Measurements from ENCODE around the gene FAM162A.

Gene FAM162A

DNA sequence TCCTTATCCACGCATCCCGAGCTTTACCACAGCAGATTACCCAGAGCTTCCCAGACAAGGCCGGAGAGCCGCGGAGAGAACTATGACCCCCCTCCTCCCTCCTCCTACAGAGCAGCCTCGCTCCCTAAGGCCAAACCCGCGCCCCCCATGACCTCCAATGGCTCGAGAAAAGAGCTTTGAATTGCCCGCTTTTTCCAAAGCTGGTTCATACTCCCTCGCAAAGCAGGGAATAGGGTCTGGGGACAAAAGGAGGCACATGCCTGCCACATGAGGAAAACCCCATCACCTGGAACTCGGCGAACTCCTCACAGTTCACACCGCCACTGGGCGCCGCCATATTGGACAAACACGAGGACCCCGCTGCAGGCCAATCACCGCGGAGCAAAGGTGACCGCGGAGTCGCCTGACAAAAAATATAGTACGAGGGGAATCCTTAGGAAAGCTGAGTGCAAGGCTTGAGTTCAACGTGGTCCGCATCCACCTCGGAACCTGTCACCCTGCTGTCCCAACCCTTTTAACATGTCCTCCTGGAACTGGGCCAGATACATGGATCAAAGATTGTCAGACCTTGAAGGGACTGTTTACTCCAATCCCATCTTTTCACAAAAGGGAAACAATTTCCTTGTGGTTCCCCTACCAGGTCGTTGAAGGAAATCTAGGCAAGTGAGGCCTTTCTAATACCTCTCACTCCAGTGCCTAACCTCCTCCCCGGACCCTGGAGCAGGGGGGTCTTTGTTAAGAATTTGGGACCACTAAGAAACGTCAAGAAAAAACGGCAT lies 905 bp upstream of the FAM162A start, which contains the start of gene MIX23 (continued):
- TF ChIP-seq, protein P1, sequence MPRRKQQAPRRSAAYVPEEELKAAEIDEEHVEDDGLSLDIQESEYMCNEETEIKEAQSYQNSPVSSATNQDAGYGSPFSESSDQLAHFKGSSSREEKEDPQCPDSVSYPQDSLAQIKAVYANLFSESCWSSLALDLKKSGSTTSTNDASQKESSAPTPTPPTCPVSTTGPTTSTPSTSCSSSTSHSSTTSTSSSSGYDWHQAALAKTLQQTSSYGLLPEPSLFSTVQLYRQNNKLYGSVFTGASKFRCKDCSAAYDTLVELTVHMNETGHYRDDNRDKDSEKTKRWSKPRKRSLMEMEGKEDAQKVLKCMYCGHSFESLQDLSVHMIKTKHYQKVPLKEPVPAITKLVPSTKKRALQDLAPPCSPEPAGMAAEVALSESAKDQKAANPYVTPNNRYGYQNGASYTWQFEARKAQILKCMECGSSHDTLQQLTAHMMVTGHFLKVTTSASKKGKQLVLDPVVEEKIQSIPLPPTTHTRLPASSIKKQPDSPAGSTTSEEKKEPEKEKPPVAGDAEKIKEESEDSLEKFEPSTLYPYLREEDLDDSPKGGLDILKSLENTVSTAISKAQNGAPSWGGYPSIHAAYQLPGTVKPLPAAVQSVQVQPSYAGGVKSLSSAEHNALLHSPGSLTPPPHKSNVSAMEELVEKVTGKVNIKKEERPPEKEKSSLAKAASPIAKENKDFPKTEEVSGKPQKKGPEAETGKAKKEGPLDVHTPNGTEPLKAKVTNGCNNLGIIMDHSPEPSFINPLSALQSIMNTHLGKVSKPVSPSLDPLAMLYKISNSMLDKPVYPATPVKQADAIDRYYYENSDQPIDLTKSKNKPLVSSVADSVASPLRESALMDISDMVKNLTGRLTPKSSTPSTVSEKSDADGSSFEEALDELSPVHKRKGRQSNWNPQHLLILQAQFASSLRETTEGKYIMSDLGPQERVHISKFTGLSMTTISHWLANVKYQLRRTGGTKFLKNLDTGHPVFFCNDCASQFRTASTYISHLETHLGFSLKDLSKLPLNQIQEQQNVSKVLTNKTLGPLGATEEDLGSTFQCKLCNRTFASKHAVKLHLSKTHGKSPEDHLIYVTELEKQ (tag by site-specific recombination; IDR thresholded peaks at IDR 0.05; ENCODE audit: borderline replicate concordance): no peak
- TF ChIP-seq ZNF214 (tag by site-specific recombination; IDR thresholded peaks at IDR 0.05; ENCODE audit: borderline replicate concordance) (no peak), WT1 (tag by site-specific recombination; IDR thresholded peaks at IDR 0.05) (no peak), ZNF600 (tag by site-specific recombination; IDR thresholded peaks at IDR 0.05) (no peak), KLF10 (tag by site-specific recombination; IDR thresholded peaks at IDR 0.05) (no peak), ZNF37A (tag by site-specific recombination; IDR thresholded peaks at IDR 0.05) (no peak), ZNF654 (tag by site-specific recombination; IDR thresholded peaks at IDR 0.05; ENCODE audit: low read depth) (no peak), TRIM28 (IDR thresholded peaks at IDR 0.05; ENCODE audit: borderline replicate concordance, low read length) (no peak), ZFP69B (tag by site-specific recombination; IDR thresholded peaks at IDR 0.05) (no peak; the same call in 1 of the 2 replicates), ZNF341 (tag by site-specific recombination; IDR thresholded peaks at IDR 0.05; ENCODE audit: low read depth) (no peak), ZNF174 (tag by site-specific recombination; IDR thresholded peaks at IDR 0.05) (no peak), GLI2 (tag by site-specific recombination; IDR thresholded peaks at IDR 0.05; ENCODE audit: borderline replicate concordance, low read depth) (no peak), PRDM6 (tag by site-specific recombination; IDR thresholded peaks at IDR 0.05) (no peak), MEIS1 (CRISPR knock-in tag; IDR thresholded peaks at IDR 0.05; ENCODE audit: borderline replicate concordance) (no peak), ZNF623 (tag by site-specific recombination; IDR thresholded peaks at IDR 0.05) (no peak), MZF1 (tag by site-specific recombination; IDR thresholded peaks at IDR 0.05; ENCODE audit: borderline replicate concordance) (no peak), ZNF121 (tag by site-specific recombination; IDR thresholded peaks at IDR 0.05) (no peak), ZBTB21 (tag by site-specific recombination; IDR thresholded peaks at IDR 0.05) (no peak), ZNF292 (tag by site-specific recombination; IDR thresholded peaks at IDR 0.05; ENCODE audit: borderline replicate concordance, low read depth) (no peak), ZNF423 (tag by site-specific recombination; IDR thresholded peaks at IDR 0.05) (no peak), YY1 (tag by site-specific recombination; IDR thresholded peaks at IDR 0.05) (peak; percentile 86), IKZF3 (tag by site-specific recombination; IDR thresholded peaks at IDR 0.05) (no peak), ZNF621 (tag by site-specific recombination; IDR thresholded peaks at IDR 0.05) (no peak), ZNF837 (tag by site-specific recombination; IDR thresholded peaks at IDR 0.05) (no peak), REPIN1 (tag by site-specific recombination; IDR thresholded peaks at IDR 0.05; ENCODE audit: low read depth) (no peak), ZNF133 (tag by site-specific recombination; IDR thresholded peaks at IDR 0.05) (no peak), ZBTB1 (tag by site-specific recombination; IDR thresholded peaks at IDR 0.05) (no peak), HOXC10 (CRISPR knock-in tag; IDR thresholded peaks at IDR 0.05) (no peak), ZNF558 (tag by site-specific recombination; IDR thresholded peaks at IDR 0.05) (no peak), ZNF202 (tag by site-specific recombination; IDR thresholded peaks at IDR 0.05; ENCODE audit: borderline replicate concordance) (no peak)
- TF ChIP-seq, protein P2, sequence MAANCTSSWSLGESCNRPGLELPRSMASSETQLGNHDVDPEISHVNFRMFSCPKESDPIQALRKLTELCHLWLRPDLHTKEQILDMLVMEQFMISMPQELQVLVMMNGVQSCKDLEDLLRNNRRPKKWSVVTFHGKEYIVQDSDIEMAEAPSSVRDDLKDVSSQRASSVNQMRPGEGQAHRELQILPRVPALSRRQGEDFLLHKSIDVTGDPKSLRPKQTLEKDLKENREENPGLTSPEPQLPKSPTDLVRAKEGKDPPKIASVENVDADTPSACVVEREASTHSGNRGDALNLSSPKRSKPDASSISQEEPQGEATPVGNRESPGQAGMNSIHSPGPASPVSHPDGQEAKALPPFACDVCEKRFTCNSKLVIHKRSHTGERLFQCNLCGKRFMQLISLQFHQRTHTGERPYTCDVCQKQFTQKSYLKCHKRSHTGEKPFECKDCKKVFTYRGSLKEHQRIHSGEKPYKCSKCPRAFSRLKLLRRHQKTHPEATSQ (tag by site-specific recombination; IDR thresholded peaks at IDR 0.05): no peak
